Suprapubic skin (tissue), 4 donors: ENCODE measurements around the gene MAGEA9. TPM values are rescaled to one million over a fixed set of nuclear protein-coding genes. Genes with fewer than 3 reads are reported as not detected.
A peak's percentile ranks its signal among the peaks of the same experiment; 100 is the strongest.

Experiments
- DNase-seq, 2 donors: peaks; one replicate each; pipeline ENCODE4 v3.0.0-alpha.2; 2019; ENCODE audit warnings: low spot score in 2 of 2
- H3K27ac ChIP-seq: fragments of 200-600 bp; sonication (generic); one replicate; pipeline ENCODE4 v1.5.1; 2019
- H3K27me3 ChIP-seq: fragments of 200-600 bp; sonication (generic); one replicate; pipeline ENCODE4 v1.5.1; 2019
- H3K36me3 ChIP-seq: fragments of 200-600 bp; sonication (generic); one replicate; pipeline ENCODE4 v1.5.1; 2019
- H3K4me1 ChIP-seq: fragments of 200-600 bp; sonication (generic); one replicate; pipeline ENCODE4 v1.5.1; 2019
- H3K4me3 ChIP-seq: fragments of 200-600 bp; sonication (generic); one replicate; pipeline ENCODE4 v1.5.1; 2019; ENCODE audit warnings: mild to moderate bottlenecking
- H3K9me3 ChIP-seq: fragments of 200-600 bp; sonication (generic); one replicate; pipeline ENCODE4 v1.5.1; 2019
- CTCF ChIP-seq, 2 donors: fragments of 200-600 bp in 1 of 2; fragments of 450-650 bp in 1 of 2; sonication (generic) in 1 of 2; IDR thresholded peaks; one replicate each; pipeline ENCODE4 v1.5.1; 2016 to 2019; ENCODE audit warnings: antibody characterized with exemption in 2 of 2, mild to moderate bottlenecking in 1 of 2, moderate library complexity in 1 of 2
- EP300 ChIP-seq: sonication (generic); formaldehyde crosslinking; IDR thresholded peaks from one replicate; pipeline ENCODE4 v1.6.1; 2017; ENCODE audit warnings: antibody characterized with exemption
- POLR2A ChIP-seq, 2 donors: fragments of 450-650 bp; IDR thresholded peaks; one replicate each; pipeline ENCODE4 v1.6.1; 2017; ENCODE audit warnings: antibody characterized with exemption in 2 of 2, mild to moderate bottlenecking in 2 of 2, moderate library complexity in 2 of 2
- POLR2AphosphoS5 ChIP-seq, 3 donors: sonication (generic); formaldehyde crosslinking; IDR thresholded peaks; one replicate each; pipeline ENCODE4 v1.6.1; 2017; ENCODE audit warnings: antibody characterized with exemption in 3 of 3
- WGBS: methylation state at CpG from one replicate; pipeline ENCODE4 v1.1.5; 2018; 5-methylcytosine and 5-hydroxymethylcytosine counted together
- total RNA-seq, 4 donors: library from RNA; depleted of rRNA; stranded (reverse); fragments of >200 nt; gene quantifications; one replicate each; pipeline ENCODE4 v1.1.0, GENCODE V29; 2016

Gene MAGEA9
- total RNA-seq, 4 donors from 2014 or later: not detected

- TF ChIP-seq POLR2AphosphoS5 (IDR thresholded peaks at IDR 0.05) (no peak), CTCF (IDR thresholded peaks at IDR 0.05) (no peak), EP300 (no peak), POLR2A (IDR thresholded peaks at IDR 0.05) (no peak)
- Histone ChIP-seq H3K27me3 (no peaks in the 10 kb centered on the region), H3K4me3 (no peak overlapping the region), H3K4me1 (no peaks in the 10 kb centered on the region), H3K36me3 (no peaks in the 10 kb centered on the region), H3K9me3 (no peaks in the 10 kb centered on the region), H3K27ac (no peak overlapping the region)
- no peak for DNase-seq
- WGBS: 75% methylated on average over 1 of the region's 1 CpG
These were observed 36.9 kb downstream of the MAGEA9 start for GRCh38 chrX:149818652-149819051.

GRCh38 chrX:149819371-149819770 lies 37.6 kb downstream of the MAGEA9 start:
- 41% methylated on average over 2 of the region's 2 CpGs for WGBS
- no peaks in the 10 kb centered on the region for H3K27me3 ChIP-seq
- H3K9me3 ChIP-seq: no peaks in the 10 kb centered on the region
- no peak for DNase-seq
- no peaks in the 10 kb centered on the region for H3K36me3 ChIP-seq
- no peak overlapping the region for H3K27ac ChIP-seq
- no peak for TF ChIP-seq POLR2AphosphoS5 (IDR thresholded peaks at IDR 0.05)
- TF ChIP-seq POLR2A (IDR thresholded peaks at IDR 0.05): no peak
- no peak for TF ChIP-seq EP300
- no peak for TF ChIP-seq CTCF (IDR thresholded peaks at IDR 0.05)
- no peak overlapping the region for H3K4me3 ChIP-seq
- no peaks in the 10 kb centered on the region for H3K4me1 ChIP-seq

DNA sequence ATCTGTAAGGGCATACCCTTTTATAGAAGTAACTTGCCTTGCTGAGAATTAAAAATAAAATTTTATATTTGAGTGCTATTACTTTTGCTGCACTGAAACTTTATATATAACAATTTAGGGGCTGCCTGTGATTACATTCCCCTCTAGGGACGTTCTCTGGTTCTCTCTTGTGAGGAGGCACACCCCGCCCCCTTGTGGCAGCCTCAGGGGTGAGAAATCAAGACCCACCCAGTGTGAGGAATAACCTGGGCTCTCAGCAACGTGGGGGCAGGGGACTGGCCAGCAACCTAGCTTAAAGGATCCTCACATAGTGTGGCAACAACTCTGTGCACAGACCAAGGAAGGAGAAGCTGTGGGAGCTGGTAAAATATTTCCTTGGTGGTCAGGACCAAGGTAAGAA lies 43.7 kb downstream of the MAGEA9 start:
- Histone ChIP-seq H3K4me1 (peaks cover 4% of the 10 kb centered on the region), H3K27me3 (no peaks in the 10 kb centered on the region), H3K36me3 (no peaks in the 10 kb centered on the region), H3K4me3 (no peak overlapping the region), H3K27ac (no peak overlapping the region), H3K9me3 (no peaks in the 10 kb centered on the region)
- DNase-seq: no peak
- WGBS: 8% methylated on average over 3 of the region's 3 CpGs
- no peak for TF ChIP-seq CTCF (IDR thresholded peaks at IDR 0.05)
- TF ChIP-seq EP300: no peak
- TF ChIP-seq POLR2AphosphoS5 (IDR thresholded peaks at IDR 0.05): no peak

DNA sequence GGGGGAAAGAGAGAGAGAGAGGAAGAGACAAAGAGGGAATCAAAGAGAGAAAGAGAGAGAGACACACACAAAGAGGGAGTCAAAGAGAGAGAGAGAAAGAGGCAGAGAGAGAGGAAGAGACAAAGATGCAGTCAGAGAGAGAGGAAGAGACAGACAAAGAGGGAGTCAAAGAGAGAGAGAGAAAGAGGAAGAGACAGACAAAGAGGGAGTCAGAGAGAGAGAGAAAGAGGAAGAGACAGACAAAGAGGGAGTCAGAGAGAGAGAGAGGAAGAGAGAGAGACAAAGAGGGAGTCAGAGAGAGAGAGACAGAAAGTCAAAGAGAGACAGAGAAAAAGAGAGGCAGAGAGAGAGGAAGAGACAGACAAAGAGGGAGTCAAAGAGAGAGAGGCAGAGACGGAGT lies 45.5 kb downstream of the MAGEA9 start:
- H3K4me1 ChIP-seq: peaks cover 4% of the 10 kb centered on the region
- 74% methylated on average over 1 of the region's 1 CpG for WGBS
- no peak overlapping the region for H3K4me3 ChIP-seq
- H3K27me3 ChIP-seq: no peaks in the 10 kb centered on the region
- no peaks in the 10 kb centered on the region for H3K36me3 ChIP-seq
- TF ChIP-seq POLR2A (IDR thresholded peaks at IDR 0.05): no peak
- no peak for TF ChIP-seq POLR2AphosphoS5 (IDR thresholded peaks at IDR 0.05)
- TF ChIP-seq CTCF (IDR thresholded peaks at IDR 0.05): no peak
- TF ChIP-seq EP300: no peak
- no peak for DNase-seq
- H3K9me3 ChIP-seq: no peaks in the 10 kb centered on the region
- H3K27ac ChIP-seq: no peak overlapping the region

DNA sequence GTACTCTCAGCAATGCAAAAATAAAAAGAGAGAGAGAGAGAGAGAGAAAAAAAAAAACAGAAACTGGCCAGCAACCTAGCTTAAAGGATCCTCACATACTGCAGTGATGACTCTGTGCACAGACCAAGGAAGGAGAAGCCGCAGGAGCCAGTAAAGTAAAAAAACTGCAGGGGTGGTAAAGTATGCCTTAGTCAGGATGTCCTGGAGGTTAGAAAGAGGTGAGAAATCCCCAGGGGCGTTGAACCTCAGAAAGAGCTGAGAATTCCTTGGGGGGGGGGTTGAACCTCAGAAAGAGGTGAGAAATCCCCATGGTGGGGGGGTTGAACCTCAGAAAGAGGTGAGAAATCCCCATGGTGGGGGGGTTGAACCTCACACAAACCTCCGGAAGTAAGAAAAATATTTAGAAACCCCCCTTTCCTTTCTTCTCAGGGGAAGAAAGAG lies 48.0 kb downstream of the MAGEA9 start:
- WGBS: 21% methylated on average over 3 of the region's 3 CpGs
- H3K4me3 ChIP-seq: peak overlapping the region; percentile 22

More for the DNA sequence above, 48.0 kb downstream of the MAGEA9 start:
- no peak for TF ChIP-seq CTCF (IDR thresholded peaks at IDR 0.05)
- TF ChIP-seq POLR2A (IDR thresholded peaks at IDR 0.05): no peak
- no peak for TF ChIP-seq EP300
- no peak for TF ChIP-seq POLR2AphosphoS5 (IDR thresholded peaks at IDR 0.05)
- DNase-seq: no peak
- Histone ChIP-seq H3K27me3 (no peaks in the 10 kb centered on the region), H3K27ac (no peak overlapping the region), H3K36me3 (no peaks in the 10 kb centered on the region), H3K9me3 (no peaks in the 10 kb centered on the region), H3K4me1 (peaks cover 4% of the 10 kb centered on the region)
